HepG2 (cell line): ENCODE data around the gene GABRR2. TPM values are rescaled to one million over a fixed set of nuclear protein-coding genes. Genes with fewer than 3 reads are reported as not detected.

Experiments used
- HIC2 ChIP-seq: sonication (generic); formaldehyde crosslinking; IDR thresholded peaks from 2 replicates; pipeline ENCODE4 v1.9.0; 2022; ENCODE audit warnings: low read depth, missing genetic modification reagents
- IKZF4 ChIP-seq: sonication (generic); formaldehyde crosslinking; IDR thresholded peaks from 2 replicates; pipeline ENCODE4 v1.5.1; 2020; ENCODE audit warnings: borderline replicate concordance, mild to moderate bottlenecking, low read depth, missing genetic modification reagents; ENCODE audit errors: not compliant biosample characterization
- KDM4B ChIP-seq: sonication (generic); formaldehyde crosslinking; IDR thresholded peaks from 2 replicates; pipeline ENCODE4 v1.4.0; 2020; ENCODE audit warnings: missing genetic modification reagents
- MAFK ChIP-seq, 2 experiments: IDR thresholded peaks in 1 of 2; conservative IDR thresholded peaks in 1 of 2; 2 replicates each; pipeline ENCODE4 v1.6.1; 2011; ENCODE audit warnings: improper control_type of control experiment in 2 of 2, low read length in 2 of 2
- MAZ ChIP-seq, 2 experiments: sonication (generic) in 1 of 2; formaldehyde crosslinking in 1 of 2; IDR thresholded peaks; 2 replicates each; pipeline versions ENCODE4 v1.5.0 to v1.6.1; 2012 to 2020; ENCODE audit warnings: low read depth in 2 of 2, mild to moderate bottlenecking in 2 of 2, borderline replicate concordance in 1 of 2, improper control_type of control experiment in 1 of 2, low read length in 1 of 2, missing genetic modification reagents in 1 of 2, moderate library complexity in 1 of 2
- MIER2 ChIP-seq: IDR thresholded peaks from 2 replicates; pipeline ENCODE4 v1.6.1; 2016; ENCODE audit warnings: missing biosample characterization, missing genetic modification reagents
- NFKB2 ChIP-seq: sonication (generic); formaldehyde crosslinking; IDR thresholded peaks from 2 replicates; pipeline ENCODE4 v1.4.0; 2020; ENCODE audit warnings: missing genetic modification reagents, borderline replicate concordance
- RBAK ChIP-seq: sonication (generic); formaldehyde crosslinking; IDR thresholded peaks from 2 replicates; pipeline ENCODE4 v1.5.1; 2020; ENCODE audit warnings: mild to moderate bottlenecking, missing genetic modification reagents
- ZBED4 ChIP-seq: sonication (generic); formaldehyde crosslinking; IDR thresholded peaks from 2 replicates; pipeline ENCODE4 v1.4.0; 2020; ENCODE audit warnings: missing genetic modification reagents, borderline replicate concordance
- ZNF703 ChIP-seq: sonication (generic); formaldehyde crosslinking; IDR thresholded peaks from 2 replicates; pipeline ENCODE4 v1.5.1; 2020; ENCODE audit warnings: missing genetic modification reagents, mild to moderate bottlenecking, moderate library complexity, borderline replicate concordance
- polyA plus RNA-seq, 8 experiments: library from polyadenylated mRNA; depleted of rRNA in 3 of 8; stranded (reverse) in 7 of 8; unstranded in 1 of 8; fragments of >200 nt; fragmentation: Illumina TruSeq in 4 of 8; extraction: Trizol in 4 of 8; gene quantifications; 2 replicates each; pipeline versions ENCODE4 v1.2.1 to v1.2.3, GENCODE V29; 2011 to 2016; ENCODE audit warnings: low read depth in 4 of 8, missing spikeins in 1 of 8, mixed read lengths in 1 of 8; ENCODE audit not compliant: insufficient read depth in 1 of 8
- total RNA-seq, 5 experiments: library from RNA; depleted of rRNA; stranded (reverse); fragments of >200 nt; fragmentation: Illumina TruSeq; extraction: Trizol; gene quantifications; 2 replicates each; pipeline ENCODE4 v1.2.3, GENCODE V29; 2016; ENCODE audit warnings: low read depth in 1 of 5

GABRR2 gene
- total and polyA plus RNA-seq, 2 of the 13 experiments (the other 11 are each of a cell fraction or from before 2014, with no cell fraction given), result 0.13 TPM; not detected in 1

GRCh38 chr6:89257346-89257745 is 57.8 kb downstream of the GABRR2 start (continued):
- no peak for TF ChIP-seq HIC2
- no peak for TF ChIP-seq MAZ (IDR thresholded peaks at IDR 0.05; ENCODE audit: borderline replicate concordance, low read depth, low read length)
- TF ChIP-seq MAZ (CRISPR knock-in tag; IDR thresholded peaks at IDR 0.05; ENCODE audit: low read depth), result no peak
- TF ChIP-seq ZNF703 (CRISPR knock-in tag), result no peak
- TF ChIP-seq MIER2 (CRISPR knock-in tag), result no peak
- TF ChIP-seq ZBED4, result no peak
- TF ChIP-seq IKZF4 (CRISPR knock-in tag), result no peak
- TF ChIP-seq NFKB2 (CRISPR knock-in tag), result no peak
- no peak for TF ChIP-seq MAFK (conservative IDR thresholded peaks at IDR 0.05 in 1 of 2, IDR thresholded peaks at IDR 0.05 in 1 of 2; ENCODE audit: low read length in 2 of 2)
- TF ChIP-seq KDM4B (CRISPR knock-in tag), result no peak
- no peak for TF ChIP-seq RBAK (CRISPR knock-in tag)
